Neural cell (in vitro differentiated cells): ENCODE results near the gene FCHSD2. TPM values are rescaled to one million over a fixed set of nuclear protein-coding genes. Genes with fewer than 3 reads are reported as not detected.

Source experiments
- H2AFZ ChIP-seq: fragments of 200-600, 300-800 bp; sonication (generic), shearing (Covaris generic); 2 replicates; pipeline ENCODE4 v1.6.0; 2014; ENCODE audit warnings: low read depth, mild to moderate bottlenecking, antibody characterized with exemption, low read length, moderate library complexity
- H3F3A ChIP-seq: fragments of 200-600 bp; shearing (Covaris generic); 2 replicates; pipeline ENCODE4 v1.6.1; 2016; ENCODE audit warnings: mild to moderate bottlenecking, moderate library complexity, mixed read lengths, antibody characterized with exemption, low read length; ENCODE audit not compliant: insufficient read depth, poor library complexity, severe bottlenecking
- H3K27ac ChIP-seq: fragments of 200-600, 300-800 bp; sonication (generic), shearing (Covaris generic); 2 replicates; pipeline ENCODE4 v1.5.1; 2014; ENCODE audit warnings: mild to moderate bottlenecking, low read length, moderate library complexity
- H3K27me3 ChIP-seq: fragments of 300-800, 200-600 bp; sonication (generic), shearing (Covaris generic); 2 replicates; pipeline ENCODE4 v1.6.0; 2014; ENCODE audit warnings: mild to moderate bottlenecking, low read depth, low read length, moderate library complexity; ENCODE audit not compliant: insufficient read depth
- H3K36me3 ChIP-seq: fragments of 300-800, 200-600 bp; sonication (generic), shearing (Covaris generic); 2 replicates; pipeline ENCODE4 v1.5.1; 2014; ENCODE audit warnings: mild to moderate bottlenecking, antibody characterized with exemption, low read length, moderate library complexity; ENCODE audit not compliant: insufficient read depth
- H3K4me2 ChIP-seq: fragments of 300-800, 200-600 bp; sonication (generic), shearing (Covaris generic); 2 replicates; pipeline ENCODE4 v1.6.0; 2014; ENCODE audit warnings: mild to moderate bottlenecking, low read length
- H3K4me3 ChIP-seq: fragments of 300-800, 200-600 bp; sonication (generic), shearing (Covaris generic); 2 replicates; pipeline ENCODE4 v1.5.1; 2014; ENCODE audit warnings: mild to moderate bottlenecking, low read length, moderate library complexity
- H3K79me2 ChIP-seq: fragments of 200-600 bp; shearing (Covaris generic); replicated peaks from 2 replicates; pipeline ENCODE4 v1.6.0; 2014; ENCODE audit warnings: mild to moderate bottlenecking, low read length, moderate library complexity; ENCODE audit not compliant: insufficient read depth
- H3K9ac ChIP-seq: fragments of 300-800, 200-600 bp; sonication (generic), shearing (Covaris generic); 2 replicates; pipeline ENCODE4 v1.6.1; 2016; ENCODE audit warnings: mild to moderate bottlenecking, low read length, mixed read lengths
- H3K9me2 ChIP-seq: fragments of 200-600 bp; shearing (Covaris generic); 2 replicates; pipeline ENCODE4 v1.6.1; 2016; ENCODE audit warnings: mild to moderate bottlenecking, low read length, mixed read lengths; ENCODE audit not compliant: insufficient read depth
- H3K9me3 ChIP-seq: fragments of 200-600, 300-800 bp; sonication (generic), shearing (Covaris generic); 2 replicates; pipeline ENCODE4 v1.6.1; 2016; ENCODE audit warnings: mild to moderate bottlenecking, mixed run types, low read length, moderate library complexity, mixed read lengths
- H4K20me1 ChIP-seq: fragments of 200-600 bp; shearing (Covaris generic); 2 replicates; pipeline ENCODE4 v1.6.1; 2016; ENCODE audit warnings: mild to moderate bottlenecking, mixed run types; ENCODE audit not compliant: insufficient read depth
- EP300 ChIP-seq: fragments of 450-650 bp; conservative IDR thresholded peaks from 2 replicates; pipeline ENCODE4 v1.6.1; 2014; ENCODE audit warnings: antibody characterized with exemption, mild to moderate bottlenecking, moderate library complexity; ENCODE audit not compliant: poor library complexity, severe bottlenecking
- EZH2 ChIP-seq: fragments of 200-600, 300-800 bp; shearing (Covaris generic), sonication (generic); IDR thresholded peaks from 2 replicates; pipeline ENCODE4 v1.6.1; 2014; ENCODE audit warnings: antibody characterized with exemption, low read length, borderline replicate concordance, mild to moderate bottlenecking; ENCODE audit not compliant: insufficient read depth, poor library complexity, severe bottlenecking
- MXI1 ChIP-seq: fragments of 450-650 bp; conservative IDR thresholded peaks from 2 replicates; pipeline ENCODE4 v1.6.1; 2014; ENCODE audit warnings: antibody characterized with exemption, mild to moderate bottlenecking; ENCODE audit not compliant: poor library complexity, severe bottlenecking
- POLR2AphosphoS5 ChIP-seq: IDR thresholded peaks from 2 replicates; pipeline ENCODE4 v1.6.1; 2012
- RAD21 ChIP-seq: fragments of 450-650 bp; conservative IDR thresholded peaks from 2 replicates; pipeline ENCODE4 v1.6.1; 2014; ENCODE audit warnings: antibody characterized with exemption, mild to moderate bottlenecking, moderate library complexity
- SMC3 ChIP-seq: fragments of 450-650 bp; conservative IDR thresholded peaks from 2 replicates; pipeline ENCODE4 v1.6.1; 2014; ENCODE audit warnings: antibody characterized with exemption, mild to moderate bottlenecking, moderate library complexity; ENCODE audit not compliant: poor library complexity
- TAF1 ChIP-seq: IDR thresholded peaks from 2 replicates; pipeline ENCODE4 v1.6.1; 2012; ENCODE audit warnings: low read depth
- polyA plus RNA-seq: library from polyadenylated mRNA; depleted of rRNA; stranded (reverse); fragments of >200 nt; gene quantifications from 2 replicates; pipeline ENCODE4 v1.2.3, GENCODE V29; 2014
- TF ChIP-seq, protein P1 (sequence below): IDR thresholded peaks from 2 replicates; pipeline ENCODE4 v1.6.1; 2012; ENCODE audit warnings: borderline replicate concordance
- TF ChIP-seq, protein P2 (sequence below): fragments of 450-650 bp; IDR thresholded peaks from 2 replicates; pipeline ENCODE4 v1.5.1; 2014; ENCODE audit warnings: antibody characterized with exemption, mild to moderate bottlenecking, moderate library complexity; ENCODE audit not compliant: poor library complexity, severe bottlenecking

The FCHSD2 gene
- polyA plus RNA-seq, 1 donor from 2014 or later: 40.8 TPM

DNA sequence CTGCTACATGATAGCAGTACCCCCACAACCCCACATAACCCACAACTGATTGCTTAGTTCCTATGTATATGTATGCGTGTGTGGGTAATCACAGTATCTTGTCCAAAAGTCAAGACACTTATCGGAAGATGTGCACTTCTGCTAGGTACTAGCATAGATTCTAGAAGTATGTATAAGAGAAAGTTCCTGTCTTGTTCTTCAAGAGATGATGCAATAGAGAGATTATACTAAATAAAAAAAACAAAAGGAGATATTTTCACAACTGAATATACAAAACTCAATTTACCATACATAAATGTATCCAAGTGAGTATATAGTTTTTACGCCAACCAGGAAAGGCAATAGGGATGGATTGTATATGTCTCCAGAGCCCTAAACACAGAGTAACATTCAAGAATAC is 112.0 kb downstream of the FCHSD2 start:
- no peak for TF ChIP-seq EP300
- TF ChIP-seq, protein P1, sequence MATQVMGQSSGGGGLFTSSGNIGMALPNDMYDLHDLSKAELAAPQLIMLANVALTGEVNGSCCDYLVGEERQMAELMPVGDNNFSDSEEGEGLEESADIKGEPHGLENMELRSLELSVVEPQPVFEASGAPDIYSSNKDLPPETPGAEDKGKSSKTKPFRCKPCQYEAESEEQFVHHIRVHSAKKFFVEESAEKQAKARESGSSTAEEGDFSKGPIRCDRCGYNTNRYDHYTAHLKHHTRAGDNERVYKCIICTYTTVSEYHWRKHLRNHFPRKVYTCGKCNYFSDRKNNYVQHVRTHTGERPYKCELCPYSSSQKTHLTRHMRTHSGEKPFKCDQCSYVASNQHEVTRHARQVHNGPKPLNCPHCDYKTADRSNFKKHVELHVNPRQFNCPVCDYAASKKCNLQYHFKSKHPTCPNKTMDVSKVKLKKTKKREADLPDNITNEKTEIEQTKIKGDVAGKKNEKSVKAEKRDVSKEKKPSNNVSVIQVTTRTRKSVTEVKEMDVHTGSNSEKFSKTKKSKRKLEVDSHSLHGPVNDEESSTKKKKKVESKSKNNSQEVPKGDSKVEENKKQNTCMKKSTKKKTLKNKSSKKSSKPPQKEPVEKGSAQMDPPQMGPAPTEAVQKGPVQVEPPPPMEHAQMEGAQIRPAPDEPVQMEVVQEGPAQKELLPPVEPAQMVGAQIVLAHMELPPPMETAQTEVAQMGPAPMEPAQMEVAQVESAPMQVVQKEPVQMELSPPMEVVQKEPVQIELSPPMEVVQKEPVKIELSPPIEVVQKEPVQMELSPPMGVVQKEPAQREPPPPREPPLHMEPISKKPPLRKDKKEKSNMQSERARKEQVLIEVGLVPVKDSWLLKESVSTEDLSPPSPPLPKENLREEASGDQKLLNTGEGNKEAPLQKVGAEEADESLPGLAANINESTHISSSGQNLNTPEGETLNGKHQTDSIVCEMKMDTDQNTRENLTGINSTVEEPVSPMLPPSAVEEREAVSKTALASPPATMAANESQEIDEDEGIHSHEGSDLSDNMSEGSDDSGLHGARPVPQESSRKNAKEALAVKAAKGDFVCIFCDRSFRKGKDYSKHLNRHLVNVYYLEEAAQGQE: no peak
- no peak for TF ChIP-seq RAD21
- no peak for TF ChIP-seq TAF1
- no peak for TF ChIP-seq POLR2AphosphoS5
- TF ChIP-seq MXI1: no peak
- TF ChIP-seq, protein P2, sequence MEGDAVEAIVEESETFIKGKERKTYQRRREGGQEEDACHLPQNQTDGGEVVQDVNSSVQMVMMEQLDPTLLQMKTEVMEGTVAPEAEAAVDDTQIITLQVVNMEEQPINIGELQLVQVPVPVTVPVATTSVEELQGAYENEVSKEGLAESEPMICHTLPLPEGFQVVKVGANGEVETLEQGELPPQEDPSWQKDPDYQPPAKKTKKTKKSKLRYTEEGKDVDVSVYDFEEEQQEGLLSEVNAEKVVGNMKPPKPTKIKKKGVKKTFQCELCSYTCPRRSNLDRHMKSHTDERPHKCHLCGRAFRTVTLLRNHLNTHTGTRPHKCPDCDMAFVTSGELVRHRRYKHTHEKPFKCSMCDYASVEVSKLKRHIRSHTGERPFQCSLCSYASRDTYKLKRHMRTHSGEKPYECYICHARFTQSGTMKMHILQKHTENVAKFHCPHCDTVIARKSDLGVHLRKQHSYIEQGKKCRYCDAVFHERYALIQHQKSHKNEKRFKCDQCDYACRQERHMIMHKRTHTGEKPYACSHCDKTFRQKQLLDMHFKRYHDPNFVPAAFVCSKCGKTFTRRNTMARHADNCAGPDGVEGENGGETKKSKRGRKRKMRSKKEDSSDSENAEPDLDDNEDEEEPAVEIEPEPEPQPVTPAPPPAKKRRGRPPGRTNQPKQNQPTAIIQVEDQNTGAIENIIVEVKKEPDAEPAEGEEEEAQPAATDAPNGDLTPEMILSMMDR: no peak
- no peak for TF ChIP-seq SMC3
- TF ChIP-seq EZH2: no peak
- Histone ChIP-seq H3K9ac (no peak overlapping the region), H4K20me1 (no peaks in the 10 kb centered on the region), H3K4me3 (no peak overlapping the region), H3K36me3 (no peaks in the 10 kb centered on the region), H3K79me2 (no peaks in the 10 kb centered on the region), H3K27ac (no peak overlapping the region), H3K27me3 (no peaks in the 10 kb centered on the region), H3K9me3 (no peaks in the 10 kb centered on the region), H3K4me2 (no peak overlapping the region), H3F3A (no peaks in the 10 kb centered on the region), H3K9me2 (no peaks in the 10 kb centered on the region), H2AFZ (no peak overlapping the region)

DNA sequence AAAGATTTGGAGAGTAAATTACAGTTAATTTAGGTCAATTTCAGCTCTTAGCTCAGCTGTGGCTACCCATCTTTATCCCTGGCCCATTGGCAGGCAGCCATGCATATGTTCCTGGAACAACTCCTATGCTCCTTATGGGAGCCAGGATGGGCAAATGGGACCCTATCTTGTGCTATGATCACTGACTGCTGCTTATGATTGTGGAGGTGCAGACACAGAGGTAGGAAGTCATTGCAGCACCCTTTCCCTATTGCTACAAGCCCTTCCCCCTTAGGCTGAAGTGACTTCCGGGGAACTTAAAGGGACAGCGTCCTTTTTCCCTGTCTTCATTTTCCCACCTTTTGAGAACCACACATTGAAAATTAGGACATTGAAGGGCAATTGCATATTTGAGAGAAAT is 112.7 kb downstream of the FCHSD2 start:
- no peaks in the 10 kb centered on the region for H3F3A ChIP-seq
- no peak overlapping the region for H3K4me2 ChIP-seq
- no peak overlapping the region for H2AFZ ChIP-seq
- TF ChIP-seq POLR2AphosphoS5: no peak
- TF ChIP-seq, protein P1: no peak
- no peak for TF ChIP-seq MXI1
- no peak for TF ChIP-seq RAD21
- no peak for TF ChIP-seq TAF1
- no peak for TF ChIP-seq SMC3
- TF ChIP-seq EZH2: no peak
- TF ChIP-seq EP300: no peak
- TF ChIP-seq, protein P2: no peak
- no peak overlapping the region for H3K27ac ChIP-seq
- no peaks in the 10 kb centered on the region for H4K20me1 ChIP-seq
- no peak overlapping the region for H3K4me3 ChIP-seq
- H3K79me2 ChIP-seq: no peaks in the 10 kb centered on the region
- H3K9ac ChIP-seq: no peak overlapping the region
- H3K27me3 ChIP-seq: no peaks in the 10 kb centered on the region
- no peaks in the 10 kb centered on the region for H3K36me3 ChIP-seq
- no peaks in the 10 kb centered on the region for H3K9me2 ChIP-seq
- H3K9me3 ChIP-seq: peaks cover 4% of the 10 kb centered on the region
